ENCODE results near the gene LGALS3BP. TPM values are rescaled to one million over a fixed set of nuclear protein-coding genes. Genes with fewer than 3 reads are reported as not detected.
A peak's percentile ranks its signal among the peaks of the same experiment; 100 is the strongest.

Gene LGALS3BP
- total and polyA plus RNA-seq, 2 of the 13 experiments (the other 11 are each of a cell fraction or from before 2014, with no cell fraction given) = 137 to 332 TPM

DNA sequence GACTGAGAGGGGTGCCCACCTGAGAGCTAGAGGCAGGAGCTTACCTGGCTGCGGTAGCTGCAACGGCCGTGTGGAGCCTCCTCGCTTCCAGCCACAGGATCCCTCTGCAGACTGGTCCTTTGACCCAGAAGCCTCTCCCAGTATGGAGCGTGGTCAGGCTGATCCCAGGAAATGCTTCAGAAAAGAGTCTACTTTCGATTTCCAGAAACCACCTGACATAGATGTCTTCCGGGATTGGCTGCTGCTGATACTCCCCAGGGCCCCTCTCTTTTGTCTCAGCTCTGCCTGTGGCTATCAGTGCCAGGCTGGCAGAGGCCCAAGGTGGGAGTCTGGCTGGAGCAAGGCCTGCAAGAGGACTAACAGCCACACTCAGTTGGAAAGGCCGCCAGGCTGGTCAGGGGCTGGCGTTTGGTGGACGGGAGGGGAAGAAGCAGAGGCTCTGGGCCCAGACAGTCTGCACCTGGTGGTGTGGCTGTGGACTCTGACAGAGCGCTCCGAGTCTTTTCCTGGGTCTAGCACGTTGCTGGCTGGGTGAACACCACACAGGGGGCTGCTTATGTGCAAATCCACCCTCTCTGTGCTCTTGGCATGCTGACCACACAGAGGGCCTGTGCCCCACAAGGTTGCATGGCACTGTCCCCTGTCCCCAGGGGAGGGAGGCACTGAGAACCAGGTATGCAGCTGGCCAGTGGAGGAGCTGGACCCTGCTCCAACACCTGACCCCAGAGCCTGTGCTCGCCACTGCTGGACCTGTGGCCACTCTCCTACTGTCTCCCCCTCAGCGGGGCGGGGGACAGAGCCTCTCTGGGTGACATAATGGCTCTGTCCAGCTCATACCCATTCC is at the start of gene LGALS3BP (continued):
- TF ChIP-seq, protein P1, sequence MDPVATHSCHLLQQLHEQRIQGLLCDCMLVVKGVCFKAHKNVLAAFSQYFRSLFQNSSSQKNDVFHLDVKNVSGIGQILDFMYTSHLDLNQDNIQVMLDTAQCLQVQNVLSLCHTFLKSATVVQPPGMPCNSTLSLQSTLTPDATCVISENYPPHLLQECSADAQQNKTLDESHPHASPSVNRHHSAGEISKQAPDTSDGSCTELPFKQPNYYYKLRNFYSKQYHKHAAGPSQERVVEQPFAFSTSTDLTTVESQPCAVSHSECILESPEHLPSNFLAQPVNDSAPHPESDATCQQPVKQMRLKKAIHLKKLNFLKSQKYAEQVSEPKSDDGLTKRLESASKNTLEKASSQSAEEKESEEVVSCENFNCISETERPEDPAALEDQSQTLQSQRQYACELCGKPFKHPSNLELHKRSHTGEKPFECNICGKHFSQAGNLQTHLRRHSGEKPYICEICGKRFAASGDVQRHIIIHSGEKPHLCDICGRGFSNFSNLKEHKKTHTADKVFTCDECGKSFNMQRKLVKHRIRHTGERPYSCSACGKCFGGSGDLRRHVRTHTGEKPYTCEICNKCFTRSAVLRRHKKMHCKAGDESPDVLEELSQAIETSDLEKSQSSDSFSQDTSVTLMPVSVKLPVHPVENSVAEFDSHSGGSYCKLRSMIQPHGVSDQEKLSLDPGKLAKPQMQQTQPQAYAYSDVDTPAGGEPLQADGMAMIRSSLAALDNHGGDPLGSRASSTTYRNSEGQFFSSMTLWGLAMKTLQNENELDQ (CRISPR knock-in tag; IDR thresholded peaks at IDR 0.05; ENCODE audit: borderline replicate concordance) = 0 out of 2 replicates have a peak, but pooled peaks have one; percentile 47
- peak; percentile 43 for TF ChIP-seq HDAC2 (CRISPR knock-in tag; IDR thresholded peaks at IDR 0.05)
- TF ChIP-seq ZBTB38 (CRISPR knock-in tag; IDR thresholded peaks at IDR 0.05) = 0 out of 2 replicates have a peak, but pooled peaks have one; percentile 5
- TF ChIP-seq ZMAT3 (CRISPR knock-in tag; conservative IDR thresholded peaks at IDR 0.05) = peak; percentile 77
- TF ChIP-seq, protein P2, sequence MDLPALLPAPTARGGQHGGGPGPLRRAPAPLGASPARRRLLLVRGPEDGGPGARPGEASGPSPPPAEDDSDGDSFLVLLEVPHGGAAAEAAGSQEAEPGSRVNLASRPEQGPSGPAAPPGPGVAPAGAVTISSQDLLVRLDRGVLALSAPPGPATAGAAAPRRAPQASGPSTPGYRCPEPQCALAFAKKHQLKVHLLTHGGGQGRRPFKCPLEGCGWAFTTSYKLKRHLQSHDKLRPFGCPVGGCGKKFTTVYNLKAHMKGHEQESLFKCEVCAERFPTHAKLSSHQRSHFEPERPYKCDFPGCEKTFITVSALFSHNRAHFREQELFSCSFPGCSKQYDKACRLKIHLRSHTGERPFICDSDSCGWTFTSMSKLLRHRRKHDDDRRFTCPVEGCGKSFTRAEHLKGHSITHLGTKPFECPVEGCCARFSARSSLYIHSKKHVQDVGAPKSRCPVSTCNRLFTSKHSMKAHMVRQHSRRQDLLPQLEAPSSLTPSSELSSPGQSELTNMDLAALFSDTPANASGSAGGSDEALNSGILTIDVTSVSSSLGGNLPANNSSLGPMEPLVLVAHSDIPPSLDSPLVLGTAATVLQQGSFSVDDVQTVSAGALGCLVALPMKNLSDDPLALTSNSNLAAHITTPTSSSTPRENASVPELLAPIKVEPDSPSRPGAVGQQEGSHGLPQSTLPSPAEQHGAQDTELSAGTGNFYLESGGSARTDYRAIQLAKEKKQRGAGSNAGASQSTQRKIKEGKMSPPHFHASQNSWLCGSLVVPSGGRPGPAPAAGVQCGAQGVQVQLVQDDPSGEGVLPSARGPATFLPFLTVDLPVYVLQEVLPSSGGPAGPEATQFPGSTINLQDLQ (CRISPR knock-in tag; IDR thresholded peaks at IDR 0.05) = peak; percentile 63; the same call in 1 of the 2 replicates
- TF ChIP-seq RFX5 (IDR thresholded peaks at IDR 0.05; ENCODE audit: low read depth, low read length) = no peak
- no peak for TF ChIP-seq KLF13 (CRISPR knock-in tag; IDR thresholded peaks at IDR 0.05)
- TF ChIP-seq DPF2 (CRISPR knock-in tag; IDR thresholded peaks at IDR 0.05; ENCODE audit: borderline replicate concordance, low read depth) = no peak
- TF ChIP-seq IKZF4 (CRISPR knock-in tag; IDR thresholded peaks at IDR 0.05; ENCODE audit: borderline replicate concordance, low read depth, not compliant biosample characterization) = no peak
- TF ChIP-seq ZSCAN20 (CRISPR knock-in tag; IDR thresholded peaks at IDR 0.05; ENCODE audit: borderline replicate concordance) = no peak
- no peak for TF ChIP-seq SRF (IDR thresholded peaks at IDR 0.05; ENCODE audit: low read depth, low read length)
- TF ChIP-seq GZF1 (CRISPR knock-in tag; IDR thresholded peaks at IDR 0.05) = no peak
- peak; percentile 86; the same call in 1 of the 2 replicates for TF ChIP-seq SMAD3 (CRISPR knock-in tag; IDR thresholded peaks at IDR 0.05)
- TF ChIP-seq ZNF614 (CRISPR knock-in tag; IDR thresholded peaks at IDR 0.05; ENCODE audit: borderline replicate concordance) = peak; percentile 83; the same call in 1 of the 2 replicates
- TF ChIP-seq HNRNPLL (IDR thresholded peaks at IDR 0.05; ENCODE audit: low read depth, low read length, poor library complexity, severe bottlenecking) = peak; percentile 45
- no peak for TF ChIP-seq ZNF20 (CRISPR knock-in tag; IDR thresholded peaks at IDR 0.05)
- TF ChIP-seq, protein P3, sequence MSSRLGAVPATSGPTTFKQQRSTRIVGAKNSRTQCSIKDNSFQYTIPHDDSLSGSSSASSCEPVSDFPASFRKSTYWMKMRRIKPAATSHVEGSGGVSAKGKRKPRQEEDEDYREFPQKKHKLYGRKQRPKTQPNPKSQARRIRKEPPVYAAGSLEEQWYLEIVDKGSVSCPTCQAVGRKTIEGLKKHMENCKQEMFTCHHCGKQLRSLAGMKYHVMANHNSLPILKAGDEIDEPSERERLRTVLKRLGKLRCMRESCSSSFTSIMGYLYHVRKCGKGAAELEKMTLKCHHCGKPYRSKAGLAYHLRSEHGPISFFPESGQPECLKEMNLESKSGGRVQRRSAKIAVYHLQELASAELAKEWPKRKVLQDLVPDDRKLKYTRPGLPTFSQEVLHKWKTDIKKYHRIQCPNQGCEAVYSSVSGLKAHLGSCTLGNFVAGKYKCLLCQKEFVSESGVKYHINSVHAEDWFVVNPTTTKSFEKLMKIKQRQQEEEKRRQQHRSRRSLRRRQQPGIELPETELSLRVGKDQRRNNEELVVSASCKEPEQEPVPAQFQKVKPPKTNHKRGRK (CRISPR knock-in tag; IDR thresholded peaks at IDR 0.05) = no peak
- TF ChIP-seq, protein P4, sequence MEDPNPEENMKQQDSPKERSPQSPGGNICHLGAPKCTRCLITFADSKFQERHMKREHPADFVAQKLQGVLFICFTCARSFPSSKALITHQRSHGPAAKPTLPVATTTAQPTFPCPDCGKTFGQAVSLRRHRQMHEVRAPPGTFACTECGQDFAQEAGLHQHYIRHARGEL (CRISPR knock-in tag; IDR thresholded peaks at IDR 0.05) = no peak
- 0 out of 2 replicates have a peak, but pooled peaks have one; percentile 75 for TF ChIP-seq ZNF468 (CRISPR knock-in tag; IDR thresholded peaks at IDR 0.05)
- peak; percentile 73 for TF ChIP-seq RBFOX2 (IDR thresholded peaks at IDR 0.05; ENCODE audit: low read depth, low read length)
- TF ChIP-seq, protein P5, sequence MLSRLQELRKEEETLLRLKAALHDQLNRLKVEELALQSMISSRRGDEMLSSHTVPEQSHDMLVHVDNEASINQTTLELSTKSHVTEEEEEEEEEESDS (CRISPR knock-in tag; IDR thresholded peaks at IDR 0.05; ENCODE audit: borderline replicate concordance) = 0 out of 2 replicates have a peak, but pooled peaks have one; percentile 15

Data from HepG2 (cell line).